GM19328 (cell line): ENCODE data around the gene PROM1.
A peak's percentile ranks its signal among the peaks of the same experiment; 100 is the strongest.

Experiments used
- ATAC-seq: cut with Tn5 transposase; IDR thresholded peaks from one replicate; pipeline ENCODE4 v1.9.1; 2021; ENCODE audit warnings: mild to moderate bottlenecking, moderate library complexity; ENCODE audit not compliant: unreplicated experiment

The PROM1 gene

GRCh38 chr4:16110199-16110598 lies 26.4 kb upstream of the PROM1 start:
- ATAC-seq, result no peak

- no peak for ATAC-seq
Observed at GRCh38 chr4:16109256-16109655, 25.4 kb upstream of the PROM1 start.

DNA sequence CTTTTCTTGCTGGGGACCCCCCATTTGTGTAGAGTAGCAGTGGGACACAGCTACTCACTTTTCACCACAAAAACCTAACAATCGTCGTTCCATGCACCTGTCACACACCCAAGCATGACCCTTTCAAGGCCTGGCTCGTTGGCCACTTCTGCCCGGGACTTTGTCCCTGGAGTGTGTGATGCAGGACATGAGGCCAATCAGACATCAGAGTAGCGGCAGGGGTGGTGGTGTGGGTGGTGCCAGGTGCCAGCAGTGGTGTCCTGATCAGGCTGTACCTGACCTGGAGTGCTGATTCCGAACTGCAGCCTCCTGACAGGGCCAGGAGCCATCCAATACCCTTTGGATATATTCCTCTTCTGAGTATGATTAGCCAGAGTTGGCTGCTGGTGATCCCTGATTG lies 23.1 kb upstream of the PROM1 start:
- no peak for ATAC-seq

- no peak for ATAC-seq
Observed at GRCh38 chr4:16104520-16104919, 20.7 kb upstream of the PROM1 start.

DNA sequence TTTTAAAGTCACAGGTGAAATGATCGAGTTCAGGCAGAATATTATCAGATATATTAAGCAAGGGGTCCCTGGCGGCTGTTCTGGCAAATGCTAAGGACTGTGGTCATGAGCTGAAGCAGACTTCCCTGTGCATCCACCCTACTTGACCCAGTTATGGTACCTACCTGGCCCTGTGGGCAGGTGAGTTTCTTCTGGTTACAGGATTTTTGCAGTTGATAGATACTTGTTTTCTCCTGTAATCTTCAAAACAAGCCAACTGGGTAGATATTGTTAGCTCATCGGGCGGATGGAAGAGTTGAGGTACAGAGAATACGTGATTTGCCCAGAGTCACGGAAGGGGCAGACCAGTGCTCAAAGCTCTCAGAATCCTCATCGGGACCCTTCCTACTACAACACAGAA lies 18.5 kb upstream of the PROM1 start:
- ATAC-seq, result no peak

- no peak for ATAC-seq
Observed at GRCh38 chr4:16100833-16101232, 17.0 kb upstream of the PROM1 start.

DNA sequence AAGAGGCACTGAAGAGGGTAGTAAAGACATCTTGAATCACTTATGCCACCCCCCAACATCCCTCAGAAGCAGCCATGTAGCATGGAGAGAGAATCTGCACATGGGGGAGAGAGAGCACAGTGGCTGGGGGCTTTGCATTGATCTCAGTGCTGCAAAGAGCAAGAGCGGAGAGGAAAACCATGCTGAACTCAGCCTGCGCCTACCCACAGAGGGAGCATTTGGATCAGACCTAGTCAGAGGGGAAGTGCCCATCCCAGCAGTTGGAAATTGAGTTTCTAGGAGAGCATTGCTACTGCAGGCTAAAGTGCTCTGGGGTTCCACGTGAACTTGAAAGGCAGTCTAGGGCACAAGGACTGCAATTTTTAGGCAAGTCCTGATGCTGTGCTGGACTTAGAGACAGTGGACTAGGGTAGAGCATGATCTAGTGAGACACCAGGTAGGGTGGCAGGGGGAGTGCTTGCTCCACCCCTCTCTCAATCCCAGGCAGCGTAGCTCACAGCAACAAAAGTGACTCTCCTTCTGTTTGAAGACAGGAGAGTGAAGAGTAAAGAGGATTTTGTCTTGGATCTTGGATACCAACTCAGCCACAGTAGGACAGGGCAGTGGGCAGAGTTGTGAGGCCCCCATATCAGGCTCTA lies 9.0 kb upstream of the PROM1 start:
- ATAC-seq, result no peak

GRCh38 chr4:16090096-16090705 lies 6.4 kb upstream of the PROM1 start:
- no peak for ATAC-seq

DNA sequence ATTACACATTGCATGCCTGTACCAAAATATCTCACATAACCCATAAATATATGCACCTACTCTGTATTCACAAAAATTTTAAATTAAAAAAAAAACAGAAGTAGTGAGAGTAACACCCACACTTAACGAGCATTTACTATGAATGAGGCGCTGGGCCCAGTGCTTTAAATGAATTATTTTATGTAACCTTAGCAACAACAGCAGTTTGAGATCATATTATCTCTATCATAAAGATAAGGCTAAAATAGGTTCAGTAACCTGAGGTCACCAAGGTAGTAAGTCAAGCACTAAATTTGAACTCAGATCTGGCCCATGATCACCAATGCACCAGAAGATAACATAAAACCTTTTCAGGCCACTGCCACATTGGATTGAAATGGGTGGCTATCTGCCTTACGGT lies 5.3 kb upstream of the PROM1 start:
- no peak for ATAC-seq

DNA sequence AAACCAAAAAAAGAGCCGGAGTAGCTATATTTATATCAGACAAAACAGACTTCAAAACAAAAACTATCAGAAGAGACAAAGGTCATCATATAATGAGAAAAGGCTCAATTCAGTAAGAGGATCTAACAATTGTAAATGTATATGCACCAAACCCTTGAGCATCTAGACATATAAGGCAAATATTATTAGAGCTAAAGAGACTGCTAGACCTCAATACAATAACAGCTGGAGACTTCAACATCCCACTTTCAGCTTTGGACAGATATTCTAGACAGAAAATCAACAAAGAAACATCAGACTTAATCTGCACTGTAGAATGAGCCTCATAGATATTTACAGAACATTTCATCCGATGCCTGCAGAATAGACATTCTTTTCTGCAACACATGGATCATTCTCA lies 4.8 kb upstream of the PROM1 start:
- ATAC-seq, result no peak

DNA sequence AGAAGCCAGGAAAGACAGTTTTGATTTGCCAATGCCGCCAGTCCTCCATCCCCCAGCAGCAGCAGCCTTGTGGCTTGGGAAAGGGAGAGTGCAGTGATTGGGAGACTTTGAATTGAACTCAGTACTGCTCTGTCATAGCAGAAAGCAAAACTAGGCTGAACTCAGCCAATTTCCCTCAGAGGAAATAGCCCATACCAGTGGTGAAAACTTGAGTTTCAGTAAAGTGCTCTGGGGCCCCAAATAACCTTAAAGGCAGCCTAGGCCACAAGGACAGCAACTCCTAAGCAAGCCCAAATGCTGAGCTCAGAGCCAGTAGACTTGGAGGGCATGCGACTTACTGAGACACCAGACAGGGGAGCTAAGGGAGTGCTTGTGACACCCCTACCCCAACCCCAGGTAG lies 2.0 kb upstream of the PROM1 start:
- no peak for ATAC-seq

DNA sequence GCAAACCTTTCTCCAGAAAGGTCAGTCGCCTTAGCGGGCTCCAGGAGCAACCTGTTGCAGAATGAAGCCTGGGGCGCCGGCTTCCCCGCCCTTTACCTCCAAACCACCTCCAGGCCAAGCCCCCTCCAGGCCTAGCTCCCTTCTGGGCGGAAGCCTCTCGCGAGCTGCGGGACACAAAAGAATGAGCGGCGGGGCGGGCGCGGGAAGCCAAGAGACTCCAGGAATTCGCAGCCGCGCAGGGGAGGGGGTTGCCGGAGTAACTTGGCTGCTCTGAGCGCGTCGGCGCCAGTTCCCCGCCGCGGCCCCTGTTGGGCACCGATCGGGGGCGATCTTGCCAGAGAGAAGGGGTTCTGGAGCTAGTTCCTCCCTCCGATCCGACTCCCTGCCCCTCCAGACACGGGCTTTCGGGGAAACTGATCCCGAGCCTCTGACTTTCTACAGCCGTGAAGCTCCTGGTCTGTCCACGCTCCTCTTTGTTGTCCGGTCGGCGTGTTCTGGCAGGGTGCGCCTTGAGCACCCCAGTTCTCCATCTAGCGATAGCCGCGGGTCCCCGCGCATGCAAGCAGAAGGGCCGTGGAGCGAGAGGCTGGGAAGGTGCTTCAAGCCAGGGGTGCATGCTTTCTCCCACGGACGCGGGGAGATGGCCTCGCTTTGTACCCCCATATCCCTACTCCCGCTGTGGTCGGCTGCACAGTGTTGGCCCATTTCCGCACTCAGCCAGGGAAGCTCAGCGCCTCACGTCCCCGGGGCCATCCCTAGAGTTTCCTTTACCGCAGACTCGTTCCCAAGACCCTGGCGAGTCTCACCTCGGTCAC lies 1.2 kb downstream of the PROM1 start:
- ATAC-seq, result no peak

DNA sequence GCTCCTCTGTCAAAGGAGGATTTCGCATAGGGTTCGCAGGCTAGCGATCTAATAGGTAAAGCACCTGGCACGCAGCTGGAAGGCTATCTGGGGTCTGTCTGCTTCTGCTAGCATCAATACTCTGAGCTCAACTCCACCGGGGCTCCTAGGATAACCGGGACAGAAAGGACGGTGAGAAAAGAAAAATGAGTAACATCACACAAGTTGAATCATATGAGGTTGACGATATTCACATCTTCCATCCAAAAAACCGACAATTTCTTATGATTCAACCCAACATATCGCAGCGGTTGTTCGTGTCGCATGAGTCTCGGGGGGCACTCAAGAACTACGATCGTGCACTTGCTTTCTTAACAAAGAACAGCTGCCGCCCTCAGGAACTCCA lies 1.8 kb downstream of the PROM1 start:
- ATAC-seq, result no peak

GRCh38 chr4:16079046-16079445 lies 4.8 kb downstream of the PROM1 start:
- ATAC-seq, result peak; percentile 63

GRCh38 chr4:16078195-16078760 lies 5.5 kb downstream of the PROM1 start:
- ATAC-seq, result no peak

DNA sequence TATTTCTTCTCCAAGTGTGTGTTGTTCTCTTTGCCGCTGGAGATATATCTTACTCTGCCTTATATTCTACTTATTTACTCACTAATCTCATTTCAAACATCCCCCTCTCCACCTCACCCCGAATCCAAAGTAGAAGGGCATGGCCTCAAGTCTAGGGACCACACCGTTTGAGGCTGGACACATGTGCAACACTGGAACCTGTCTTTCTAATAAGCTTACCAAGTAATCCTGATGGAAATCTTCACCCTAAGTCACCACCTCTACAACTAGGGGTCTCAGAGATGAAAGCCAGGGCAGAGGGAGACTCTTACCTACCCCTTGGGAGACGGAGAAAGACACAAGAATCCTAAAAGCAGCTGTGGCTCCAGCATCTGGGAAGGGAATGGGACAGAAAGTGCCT lies 6.0 kb downstream of the PROM1 start:
- ATAC-seq, result no peak

- no peak for ATAC-seq
Observed at GRCh38 chr4:16075975-16076757, 7.7 kb downstream of the PROM1 start.

GRCh38 chr4:16075061-16075460 lies 8.8 kb downstream of the PROM1 start:
- ATAC-seq, result no peak

GRCh38 chr4:16072168-16072567 lies 11.7 kb downstream of the PROM1 start:
- no peak for ATAC-seq

DNA sequence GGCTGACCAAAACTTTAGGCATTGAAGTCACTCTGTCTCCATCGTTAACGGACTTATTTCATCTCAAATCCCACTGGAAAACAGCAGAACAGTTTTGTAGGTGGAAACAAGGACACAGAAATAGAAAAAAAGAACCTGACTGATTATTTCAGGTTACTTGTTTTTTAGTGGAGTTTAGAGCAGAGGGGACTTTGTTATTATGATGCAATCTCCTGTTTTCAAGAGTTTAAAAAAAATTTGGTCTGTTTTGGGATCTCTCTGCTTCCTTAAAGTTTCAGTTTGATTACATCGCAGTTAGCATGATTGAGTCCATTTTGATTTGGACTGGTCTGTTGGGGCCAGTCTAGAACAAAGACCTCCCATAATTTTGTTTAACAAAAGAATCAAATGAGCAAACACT lies 13.6 kb downstream of the PROM1 start:
- no peak for ATAC-seq

DNA sequence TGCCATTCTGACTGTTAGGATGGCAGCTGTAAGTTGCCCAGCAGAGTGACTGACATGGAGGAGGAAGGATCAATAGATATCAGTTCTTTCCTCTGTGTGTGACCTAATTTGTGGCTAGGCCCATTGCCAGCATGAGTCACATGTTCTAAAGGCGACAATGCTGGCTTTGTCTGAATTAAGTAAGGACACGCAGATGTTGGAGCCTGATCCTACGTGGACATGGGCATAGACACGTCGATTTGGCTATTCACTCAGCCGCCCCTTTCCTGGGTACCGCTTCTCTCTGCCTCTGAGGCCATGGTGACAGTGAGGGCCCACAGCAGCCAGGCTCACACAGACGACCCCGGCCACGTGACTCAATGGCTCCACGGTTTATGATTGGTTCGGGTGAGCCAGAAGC lies 16.3 kb downstream of the PROM1 start:
- no peak for ATAC-seq
